ENCODE measurements around the gene PTGER3. TPM values are rescaled to one million over a fixed set of nuclear protein-coding genes. Genes with fewer than 3 reads are reported as not detected.
A peak's percentile ranks its signal among the peaks of the same experiment; 100 is the strongest.

Gene PTGER3
- total and polyA plus RNA-seq, 2 experiments from 2014 or later = 0.45 to 1.6 TPM

- H3K4me2 ChIP-seq = no peak overlapping the region
- 0 out of 2 replicates have a peak, but pooled peaks cover 3% of the 10 kb centered on the region for H3K9me2 ChIP-seq (ENCODE audit: insufficient read depth)
- H3F3A ChIP-seq (replicated peaks; ENCODE audit: low read depth) = no peaks in the 10 kb centered on the region
- H3K4me3 ChIP-seq = no peak overlapping the region
- no peaks in the 10 kb centered on the region for H3K36me3 ChIP-seq (ENCODE audit: insufficient read depth)
- no peak overlapping the region for H3K27ac ChIP-seq (ENCODE audit: low read depth)
- no peaks in the 10 kb centered on the region for H3K4me1 ChIP-seq (ENCODE audit: insufficient read depth)
- no peak overlapping the region for H3K4me3 Mint-ChIP-seq
- no peaks in the 10 kb centered on the region for H3K36me3 Mint-ChIP-seq (ENCODE audit: low read depth)
- DNase-seq (ENCODE audit: low spot score) (no peak), ATAC-seq (no peak)
- no peaks in the 10 kb centered on the region for H3K79me2 ChIP-seq (replicated peaks; ENCODE audit: insufficient read depth)
- no peaks in the 10 kb centered on the region for H3K9me3 Mint-ChIP-seq
- H3K27me3 ChIP-seq (ENCODE audit: insufficient read depth) = no peaks in the 10 kb centered on the region
- H2AFZ ChIP-seq = peak overlapping the region; percentile 80; the same call in 1 of the 2 replicates
- no peak overlapping the region for H3K27ac Mint-ChIP-seq
- TF ChIP-seq JUNB (IDR thresholded peaks at IDR 0.05; ENCODE audit: unreplicated experiment) (no peak), ZNF114 (CRISPR knock-in tag; IDR thresholded peaks at IDR 0.05) (no peak), NANOG (IDR thresholded peaks at IDR 0.05; ENCODE audit: borderline replicate concordance) (no peak), POLR2AphosphoS5 (IDR thresholded peaks at IDR 0.05; ENCODE audit: low read depth) (no peak), ETS1 (IDR thresholded peaks at IDR 0.05) (no peak), CTCF (conservative IDR thresholded peaks at IDR 0.05; ENCODE audit: low read depth in 2 of 2) (no peak), ZNF331 (CRISPR knock-in tag; IDR thresholded peaks at IDR 0.05; ENCODE audit: low read depth) (no peak)
- TF ChIP-seq, protein P1, sequence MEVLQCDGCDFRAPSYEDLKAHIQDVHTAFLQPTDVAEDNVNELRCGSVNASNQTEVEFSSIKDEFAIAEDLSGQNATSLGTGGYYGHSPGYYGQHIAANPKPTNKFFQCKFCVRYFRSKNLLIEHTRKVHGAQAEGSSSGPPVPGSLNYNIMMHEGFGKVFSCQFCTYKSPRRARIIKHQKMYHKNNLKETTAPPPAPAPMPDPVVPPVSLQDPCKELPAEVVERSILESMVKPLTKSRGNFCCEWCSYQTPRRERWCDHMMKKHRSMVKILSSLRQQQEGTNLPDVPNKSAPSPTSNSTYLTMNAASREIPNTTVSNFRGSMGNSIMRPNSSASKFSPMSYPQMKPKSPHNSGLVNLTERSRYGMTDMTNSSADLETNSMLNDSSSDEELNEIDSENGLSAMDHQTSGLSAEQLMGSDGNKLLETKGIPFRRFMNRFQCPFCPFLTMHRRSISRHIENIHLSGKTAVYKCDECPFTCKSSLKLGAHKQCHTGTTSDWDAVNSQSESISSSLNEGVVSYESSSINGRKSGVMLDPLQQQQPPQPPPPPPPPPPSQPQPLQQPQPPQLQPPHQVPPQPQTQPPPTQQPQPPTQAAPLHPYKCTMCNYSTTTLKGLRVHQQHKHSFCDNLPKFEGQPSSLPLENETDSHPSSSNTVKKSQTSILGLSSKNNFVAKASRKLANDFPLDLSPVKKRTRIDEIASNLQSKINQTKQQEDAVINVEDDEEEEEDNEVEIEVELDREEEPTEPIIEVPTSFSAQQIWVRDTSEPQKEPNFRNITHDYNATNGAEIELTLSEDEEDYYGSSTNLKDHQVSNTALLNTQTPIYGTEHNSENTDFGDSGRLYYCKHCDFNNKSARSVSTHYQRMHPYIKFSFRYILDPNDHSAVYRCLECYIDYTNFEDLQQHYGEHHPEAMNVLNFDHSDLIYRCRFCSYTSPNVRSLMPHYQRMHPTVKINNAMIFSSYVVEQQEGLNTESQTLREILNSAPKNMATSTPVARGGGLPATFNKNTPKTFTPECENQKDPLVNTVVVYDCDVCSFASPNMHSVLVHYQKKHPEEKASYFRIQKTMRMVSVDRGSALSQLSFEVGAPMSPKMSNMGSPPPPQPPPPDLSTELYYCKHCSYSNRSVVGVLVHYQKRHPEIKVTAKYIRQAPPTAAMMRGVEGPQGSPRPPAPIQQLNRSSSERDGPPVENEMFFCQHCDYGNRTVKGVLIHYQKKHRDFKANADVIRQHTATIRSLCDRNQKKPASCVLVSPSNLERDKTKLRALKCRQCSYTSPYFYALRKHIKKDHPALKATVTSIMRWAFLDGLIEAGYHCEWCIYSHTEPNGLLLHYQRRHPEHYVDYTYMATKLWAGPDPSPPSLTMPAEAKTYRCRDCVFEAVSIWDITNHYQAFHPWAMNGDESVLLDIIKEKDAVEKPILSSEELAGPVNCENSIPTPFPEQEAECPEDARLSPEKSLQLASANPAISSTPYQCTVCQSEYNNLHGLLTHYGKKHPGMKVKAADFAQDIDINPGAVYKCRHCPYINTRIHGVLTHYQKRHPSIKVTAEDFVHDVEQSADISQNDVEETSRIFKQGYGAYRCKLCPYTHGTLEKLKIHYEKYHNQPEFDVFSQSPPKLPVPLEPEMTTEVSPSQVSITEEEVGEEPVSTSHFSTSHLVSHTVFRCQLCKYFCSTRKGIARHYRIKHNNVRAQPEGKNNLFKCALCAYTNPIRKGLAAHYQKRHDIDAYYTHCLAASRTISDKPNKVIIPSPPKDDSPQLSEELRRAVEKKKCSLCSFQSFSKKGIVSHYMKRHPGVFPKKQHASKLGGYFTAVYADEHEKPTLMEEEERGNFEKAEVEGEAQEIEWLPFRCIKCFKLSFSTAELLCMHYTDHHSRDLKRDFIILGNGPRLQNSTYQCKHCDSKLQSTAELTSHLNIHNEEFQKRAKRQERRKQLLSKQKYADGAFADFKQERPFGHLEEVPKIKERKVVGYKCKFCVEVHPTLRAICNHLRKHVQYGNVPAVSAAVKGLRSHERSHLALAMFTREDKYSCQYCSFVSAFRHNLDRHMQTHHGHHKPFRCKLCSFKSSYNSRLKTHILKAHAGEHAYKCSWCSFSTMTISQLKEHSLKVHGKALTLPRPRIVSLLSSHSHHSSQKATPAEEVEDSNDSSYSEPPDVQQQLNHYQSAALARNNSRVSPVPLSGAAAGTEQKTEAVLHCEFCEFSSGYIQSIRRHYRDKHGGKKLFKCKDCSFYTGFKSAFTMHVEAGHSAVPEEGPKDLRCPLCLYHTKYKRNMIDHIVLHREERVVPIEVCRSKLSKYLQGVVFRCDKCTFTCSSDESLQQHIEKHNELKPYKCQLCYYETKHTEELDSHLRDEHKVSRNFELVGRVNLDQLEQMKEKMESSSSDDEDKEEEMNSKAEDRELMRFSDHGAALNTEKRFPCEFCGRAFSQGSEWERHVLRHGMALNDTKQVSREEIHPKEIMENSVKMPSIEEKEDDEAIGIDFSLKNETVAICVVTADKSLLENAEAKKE (CRISPR knock-in tag; IDR thresholded peaks at IDR 0.05) = no peak
- H3K27me3 Mint-ChIP-seq (ENCODE audit: insufficient read depth, low read depth, poor library complexity) = no peaks in the 10 kb centered on the region
- H3K4me1 Mint-ChIP-seq = no peaks in the 10 kb centered on the region; the same call in 2 of the 3 replicates
- H4K20me1 ChIP-seq (replicated peaks; ENCODE audit: insufficient read depth) = no peaks in the 10 kb centered on the region
Measured at GRCh38 chr1:70992521-70992920, 55.1 kb downstream of the PTGER3 start.

Measured in GM23338 (cell line).